Activated CD4-positive, CD25-positive, alpha-beta regulatory T cell (primary cell): ENCODE results near the gene EFCAB7.

Experiments used
- DNase-seq, 4 experiments: peaks; one replicate each; lab custom pipeline; 2025; lab: John Stamatoyannopoulos, UW

The EFCAB7 gene

GRCh38 chr1:63522891-63523728, at the start of gene EFCAB7, which contains the start of gene ITGB3BP:
TSS of gene EFCAB7 (plus strand) at chr1:63523525. CDS start at chr1:63525573, 2,048 bp downstream.
TSS of gene ITGB3BP (minus strand) at chr1:63523225. CDS start at chr1:63523133, 92 bp downstream.
- peak; percentile 63 to 72 (median 66) for DNase-seq

GRCh38 chr1:63475761-63476160, 47.6 kb upstream of the EFCAB7 start:
- DNase-seq, result no peak

DNA sequence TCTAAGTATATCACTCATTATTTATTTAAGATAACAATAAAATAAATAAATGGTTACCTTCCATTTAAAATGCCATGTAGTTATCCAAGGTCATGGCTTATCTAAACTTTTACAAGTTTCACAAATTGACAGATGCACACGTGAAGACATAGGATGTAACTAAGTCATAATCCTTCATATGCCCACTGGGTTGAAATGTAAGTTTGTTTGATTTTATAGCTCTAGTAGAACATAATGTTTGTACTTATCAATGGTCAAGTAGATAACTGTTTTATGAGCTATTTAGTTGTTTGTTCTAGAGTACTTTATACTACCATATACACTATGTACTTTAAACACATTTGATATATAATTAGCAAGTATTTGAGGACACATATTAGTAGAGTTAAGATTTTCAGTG, 43.3 kb upstream of the EFCAB7 start:
- no peak for DNase-seq

DNA sequence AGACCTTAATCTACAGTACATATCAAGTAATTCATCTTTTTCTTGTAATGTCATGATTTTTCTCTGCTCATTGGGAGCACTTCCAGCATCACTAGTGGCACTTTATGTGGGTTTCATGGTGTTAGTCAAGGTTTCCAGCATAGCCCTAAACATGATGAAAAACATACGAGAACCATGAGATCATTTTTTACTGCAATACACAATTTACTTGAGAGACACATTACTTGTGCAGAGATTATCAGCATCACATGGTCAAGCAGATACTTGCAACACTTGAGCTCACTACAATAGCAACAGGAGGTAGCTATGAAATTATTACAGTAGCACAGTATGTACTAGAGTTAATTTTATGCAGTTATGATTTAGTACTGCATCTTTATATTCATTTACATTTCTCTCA, 36.7 kb upstream of the EFCAB7 start:
- no peak for DNase-seq

GRCh38 chr1:63487336-63488065, 35.8 kb upstream of the EFCAB7 start:
- DNase-seq, result no peak

GRCh38 chr1:63497577-63497976, 25.7 kb upstream of the EFCAB7 start:
- DNase-seq, result no peak

DNA sequence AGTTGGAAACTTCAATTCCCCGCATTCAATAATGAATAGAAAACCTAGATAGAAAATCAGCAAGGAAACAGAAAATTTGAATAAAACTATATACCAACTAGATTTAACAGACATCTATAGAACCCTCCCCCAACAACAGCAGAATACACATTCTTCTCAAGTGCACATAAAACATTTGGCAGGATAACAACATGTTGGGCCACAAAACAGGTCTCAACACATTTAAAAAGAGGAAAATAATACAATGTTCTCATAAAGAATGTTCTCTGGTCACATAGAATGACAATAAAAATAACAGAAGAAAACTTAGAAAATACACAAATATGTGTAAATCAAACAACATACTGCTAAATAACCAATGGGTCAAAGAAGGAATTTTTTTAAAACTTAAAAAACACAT, 25.2 kb upstream of the EFCAB7 start:
- no peak for DNase-seq

DNA sequence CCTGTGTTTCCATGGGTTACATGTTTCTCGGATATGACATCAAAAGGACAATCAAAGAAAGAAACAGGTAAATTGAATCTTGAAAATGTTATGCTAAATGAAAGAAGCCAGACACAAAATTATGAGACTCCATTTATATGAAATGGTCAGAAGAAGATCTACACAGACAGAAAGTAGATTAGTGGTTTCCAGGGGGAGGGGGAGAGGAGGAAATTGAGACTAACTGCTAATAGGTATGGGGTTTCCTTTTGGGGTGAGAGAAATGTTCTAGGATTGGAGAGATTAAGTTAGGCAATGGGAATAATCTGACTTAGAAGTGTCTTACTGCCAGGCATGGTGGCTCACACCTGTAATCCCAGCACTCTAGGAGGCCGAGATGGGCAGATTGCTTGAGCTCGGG, 22.1 kb upstream of the EFCAB7 start:
- DNase-seq, result no peak

DNA sequence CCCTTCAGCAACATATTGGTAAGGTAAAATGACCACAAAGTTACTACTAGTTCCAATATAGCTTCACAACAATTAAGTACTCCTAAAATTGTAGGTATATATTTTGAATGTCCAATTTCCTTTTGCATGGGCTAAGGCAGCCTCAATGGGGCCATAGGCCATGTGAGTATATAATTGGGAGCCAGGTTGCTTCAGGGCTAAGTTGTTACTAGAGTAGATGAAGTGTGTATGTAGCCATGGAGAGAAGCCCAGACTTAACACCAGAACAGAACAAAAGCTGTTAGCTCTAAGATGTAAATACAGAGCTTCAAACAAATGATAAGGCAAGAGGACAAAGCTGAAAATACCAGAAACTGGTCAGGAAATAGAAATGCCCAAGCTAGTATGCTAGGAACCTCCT, 16.5 kb upstream of the EFCAB7 start:
- DNase-seq, result no peak

DNA sequence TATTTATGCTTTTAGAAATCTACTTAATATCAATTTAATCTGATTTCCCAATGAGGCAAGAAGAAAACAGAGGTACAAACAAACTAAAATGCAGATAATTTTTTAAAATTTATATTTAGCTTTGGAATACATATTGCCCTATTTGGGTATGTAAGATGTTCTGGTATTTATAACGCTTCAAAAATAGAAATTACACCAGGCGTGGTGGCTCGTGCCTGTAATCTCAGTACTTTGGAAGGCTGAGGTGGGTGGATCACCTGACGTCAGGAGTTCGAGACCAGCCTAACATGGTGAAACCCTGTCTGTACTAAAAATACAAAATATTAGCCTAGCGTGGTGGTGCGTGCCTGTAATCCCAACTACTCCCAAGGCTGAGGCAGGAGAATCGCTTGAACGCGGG, 13.6 kb upstream of the EFCAB7 start:
- DNase-seq, result no peak

GRCh38 chr1:63512584-63512983, 10.7 kb upstream of the EFCAB7 start:
- DNase-seq, result no peak

GRCh38 chr1:63516629-63517028, 6.7 kb upstream of the EFCAB7 start:
- DNase-seq, result no peak

- no peak for DNase-seq
Measured at GRCh38 chr1:63523738-63524137, 413 bp downstream of the EFCAB7 start.

DNA sequence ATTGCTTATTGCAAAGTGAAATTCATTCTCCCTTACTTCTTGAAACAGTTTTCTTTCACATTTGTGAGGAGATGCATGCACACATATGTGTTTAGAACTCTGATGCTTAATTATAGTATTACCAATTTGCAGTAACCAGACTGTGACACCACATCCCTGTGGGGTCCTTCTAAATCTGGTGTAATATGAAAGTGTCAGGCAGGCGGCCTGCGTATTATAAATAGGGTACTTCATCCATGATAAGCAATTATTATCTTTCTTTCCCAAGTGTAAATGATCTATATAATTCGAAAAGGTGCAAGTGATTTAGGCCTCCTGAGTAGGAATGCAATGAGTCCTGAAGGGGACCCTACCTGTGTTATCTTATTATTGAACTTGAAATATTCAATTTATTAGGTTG, 876 bp downstream of the EFCAB7 start:
- DNase-seq, result no peak

DNA sequence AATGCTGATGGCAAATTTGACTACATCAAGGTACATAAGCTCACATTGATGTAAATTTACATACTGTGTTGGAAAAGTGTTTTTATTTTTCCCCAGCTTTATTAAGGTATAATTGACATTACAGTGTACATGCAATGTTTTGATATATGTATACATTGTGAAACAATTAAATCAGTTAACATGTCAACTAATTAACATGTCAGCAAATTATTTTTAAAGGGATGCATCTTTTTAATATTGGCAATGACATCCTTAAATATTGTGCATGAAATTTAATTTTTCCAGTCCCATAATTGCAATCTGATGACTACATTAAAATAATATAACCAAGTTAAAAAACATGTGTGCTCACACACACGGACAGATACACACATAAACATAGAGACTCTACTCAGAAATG, 9.4 kb downstream of the EFCAB7 start:
- DNase-seq, result no peak

DNA sequence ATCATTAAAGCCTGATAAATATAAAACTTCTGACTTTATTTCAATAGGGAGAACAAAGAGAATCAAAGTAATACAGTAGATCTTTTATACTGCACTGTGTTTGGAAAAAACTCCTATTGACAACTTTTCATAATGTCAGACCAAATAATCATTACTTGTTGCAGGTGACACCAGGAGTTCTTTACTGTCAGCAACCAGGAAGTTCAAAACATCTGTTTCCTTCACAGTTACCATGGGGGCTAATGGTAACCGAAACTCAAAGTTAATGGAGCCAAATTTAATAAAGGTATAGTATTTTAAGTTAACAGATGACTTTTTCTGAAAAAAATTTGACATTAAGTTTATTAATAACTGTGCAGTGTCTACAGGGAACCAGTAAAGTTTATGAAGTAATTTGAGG, 10.6 kb downstream of the EFCAB7 start:
- no peak for DNase-seq

DNA sequence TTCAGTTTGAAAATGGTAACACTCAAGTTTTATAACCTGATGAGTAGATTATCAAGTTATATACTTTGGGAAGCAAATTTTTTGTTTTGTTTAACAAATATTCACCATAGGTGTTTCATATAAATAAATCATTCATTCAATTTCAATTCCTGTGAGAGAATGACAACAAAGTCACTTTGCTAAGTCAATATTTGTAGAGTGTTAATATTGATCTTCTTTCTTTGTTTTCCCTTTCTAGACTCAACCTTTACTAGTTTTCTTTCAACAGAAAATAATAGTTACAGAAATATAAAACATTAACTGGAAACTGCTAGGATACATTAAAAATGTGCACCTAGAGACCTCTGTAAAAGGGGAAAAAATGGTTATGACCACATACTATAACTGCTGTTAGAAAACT, 11.1 kb downstream of the EFCAB7 start:
- DNase-seq, result no peak

DNA sequence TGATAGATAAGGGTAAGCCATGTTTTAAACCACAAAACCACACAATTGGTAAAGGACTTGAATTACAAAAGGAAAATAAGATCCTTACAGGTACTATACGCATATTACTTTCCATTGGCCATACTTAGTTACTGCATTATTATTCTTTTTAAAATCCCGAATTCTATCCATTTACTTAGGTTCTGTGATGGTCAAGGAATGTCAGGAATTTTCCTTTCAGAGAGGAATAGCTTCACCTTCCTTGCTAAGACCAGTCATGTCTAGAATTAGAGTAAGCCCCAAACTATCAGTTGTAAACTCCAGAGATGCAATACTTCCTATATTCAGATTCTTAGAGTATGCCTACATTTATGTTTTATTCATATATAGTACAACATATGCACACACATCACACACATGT, 13.7 kb downstream of the EFCAB7 start:
- DNase-seq, result no peak

GRCh38 chr1:63537940-63538339, 14.6 kb downstream of the EFCAB7 start:
- no peak for DNase-seq

DNA sequence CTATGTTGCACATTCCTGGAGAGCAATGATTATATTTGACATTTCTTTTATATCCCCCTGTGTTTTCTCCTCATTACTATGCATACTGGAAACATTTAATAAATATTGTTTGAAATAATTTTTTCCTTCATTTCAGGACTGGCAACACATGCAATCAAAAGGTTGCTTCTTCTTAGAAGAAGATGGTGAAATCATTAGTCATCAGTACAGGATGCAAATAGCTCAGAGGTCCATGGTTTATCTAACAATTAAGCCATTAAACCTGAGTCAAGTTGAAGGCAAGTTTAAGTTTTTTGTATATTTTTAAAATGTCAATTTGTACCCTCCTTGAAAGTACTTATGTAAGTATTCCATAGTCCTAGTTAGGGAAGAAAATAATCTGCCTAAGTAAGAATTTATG, 22.5 kb downstream of the EFCAB7 start:
- no peak for DNase-seq

GRCh38 chr1:63547621-63548294, 24.4 kb downstream of the EFCAB7 start:
- no peak for DNase-seq

DNA sequence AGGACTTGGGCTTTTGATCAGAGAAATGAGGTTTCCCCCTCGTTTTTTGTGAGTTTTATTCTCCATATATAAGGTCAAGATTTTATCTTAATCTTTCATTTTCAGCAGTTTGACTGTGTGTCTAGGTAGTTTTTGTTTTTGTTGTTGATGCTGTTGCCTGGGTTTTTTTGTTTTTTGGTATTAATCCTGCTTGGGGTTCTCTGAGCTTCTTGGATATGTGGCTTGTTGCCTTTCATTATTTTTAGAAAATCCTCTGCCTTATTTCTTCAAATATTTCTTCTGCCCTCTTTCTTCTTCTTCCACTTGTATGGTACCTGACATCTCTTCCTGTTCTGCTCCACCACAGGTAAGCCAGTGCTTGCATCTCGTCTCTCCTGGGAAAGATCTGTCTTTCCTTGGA, 25.0 kb downstream of the EFCAB7 start:
- no peak for DNase-seq

DNA sequence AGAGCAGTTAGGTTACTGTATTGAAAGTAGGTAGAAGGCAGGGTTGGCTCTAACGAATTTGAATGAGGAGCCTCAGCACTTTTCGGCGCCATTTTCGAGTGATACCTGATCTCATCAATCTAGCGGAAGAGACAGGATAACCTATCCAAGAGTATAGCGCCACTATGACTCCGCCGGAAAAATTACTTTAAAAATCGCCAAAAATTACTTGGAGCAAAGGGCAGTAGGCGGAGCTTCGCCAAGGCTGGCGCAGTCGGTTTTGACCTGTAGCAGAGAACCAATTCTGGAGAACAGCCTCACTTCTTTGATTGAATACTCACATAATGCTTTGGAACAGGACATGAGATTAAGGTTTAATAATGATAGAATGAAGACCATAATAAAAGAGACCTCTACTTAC, 25.6 kb downstream of the EFCAB7 start:
- DNase-seq, result no peak
